Measurements from ENCODE around the gene SEMA3F.

- TF ChIP-seq CTCF (conservative IDR thresholded peaks at IDR 0.05; ENCODE audit: low read depth, low read length), result no peak
- no peak for TF ChIP-seq POLR2A (IDR thresholded peaks at IDR 0.05; ENCODE audit: low read depth, low read length)
- TF ChIP-seq NFE2L2 (IDR thresholded peaks at IDR 0.05; ENCODE audit: low read depth, low read length), result no peak
- TF ChIP-seq SMC3 (IDR thresholded peaks at IDR 0.05; ENCODE audit: low read depth, low read length), result no peak
- TF ChIP-seq RCOR1 (IDR thresholded peaks at IDR 0.05; ENCODE audit: insufficient replicate concordance, low read length), result no peak
- no peak for TF ChIP-seq CHD1 (IDR thresholded peaks at IDR 0.05; ENCODE audit: low read depth, low read length)
- no peak for TF ChIP-seq MXI1 (IDR thresholded peaks at IDR 0.05; ENCODE audit: borderline replicate concordance, low read depth, low read length)
- no peak for TF ChIP-seq BHLHE40 (IDR thresholded peaks at IDR 0.05; ENCODE audit: low read depth, low read length)
Observed at GRCh38 chr3:50217681-50218080, 62.6 kb downstream of the SEMA3F start.
